MM.1S (cell line): ENCODE results near the gene GSTT4.

Experiments used
- CTCF ChIP-seq: fragments of 300-600 bp; sonication (generic); IDR thresholded peaks from 2 replicates; pipeline ENCODE4 v1.5.1; 2016; ENCODE audit warnings: antibody characterized with exemption, low read length, mixed read lengths
- EZH2 ChIP-seq: fragments of 300-600 bp; sonication (generic); optimal IDR thresholded peaks from 2 replicates; pipeline ENCODE3; 2017; ENCODE audit warnings: low read depth, mild to moderate bottlenecking, antibody characterized with exemption, low read length, mixed read lengths
- EZH2phosphoT487 ChIP-seq: fragments of 300-600 bp; sonication (generic); IDR thresholded peaks from 2 replicates; pipeline ENCODE4 v1.6.1; 2018; ENCODE audit warnings: antibody characterized with exemption, low read length

DNA sequence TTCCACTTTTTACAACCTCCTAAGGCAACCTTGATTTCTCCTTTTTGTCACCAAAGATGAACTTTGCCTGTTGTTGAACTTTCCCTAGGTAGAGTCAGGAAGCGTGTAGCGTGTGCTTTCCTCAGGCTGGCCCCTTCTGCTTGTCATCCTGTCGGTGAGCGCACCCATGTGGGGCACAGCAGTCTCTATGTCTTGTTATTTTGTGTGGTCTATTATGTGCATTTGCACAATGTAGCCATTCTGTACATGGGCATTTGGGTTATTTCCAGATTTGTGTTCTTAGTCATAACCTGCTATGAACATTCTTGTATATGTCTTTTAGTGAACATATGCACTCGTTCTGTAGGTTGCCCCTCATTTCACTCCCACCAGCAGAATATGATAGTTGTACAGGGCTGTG lies 40.8 kb upstream of the GSTT4 start:
- TF ChIP-seq CTCF (no peak), EZH2 (no peak), EZH2phosphoT487 (no peak)
